Endothelial cell of umbilical vein (primary cell): ENCODE results near the gene ZMYM3. TPM values are rescaled to one million over a fixed set of nuclear protein-coding genes. Genes with fewer than 3 reads are reported as not detected.

Experiments used
- BruUV-seq: library from RNA; stranded (reverse); fragments of 400-500 nt; replicated peaks from 2 replicates; lab custom pipeline; 2021; lab: Mats Ljungman, UMichigan
- CTCF ChIA-PET: fragments of 300-600, 350-600 bp; sonication (Branson Sonifier 250); formaldehyde crosslinking; loops from one replicate; lab custom pipeline; 2021; ENCODE audit warnings: antibody characterized with exemption, inconsistent platforms; lab: Charles Lee
- POLR2A ChIA-PET: fragments of 300-600, 350-600 bp; sonication (Branson Sonifier 250); formaldehyde crosslinking; loops from one replicate; lab custom pipeline; 2021; ENCODE audit warnings: antibody characterized with exemption, inconsistent platforms; lab: Charles Lee
- DNase-seq: peaks from one replicate; pipeline ENCODE4 v3.0.0-alpha.2; 2011; ENCODE audit warnings: low read depth, low spot score
- FAIRE-seq: peaks from 2 replicates; lab custom pipeline; 2011; peaks lifted over from hg19 to GRCh38; lab: Jason Lieb, UNC
- H2AFZ ChIP-seq: 2 replicates; pipeline ENCODE4 v1.6.0; 2012; ENCODE audit warnings: low read depth, low read length, control low read depth, inconsistent platforms
- H3K27ac ChIP-seq: 2 replicates; pipeline ENCODE4 v1.5.1; 2011; ENCODE audit warnings: low read depth, mild to moderate bottlenecking, control low read depth, low read length, moderate library complexity; ENCODE audit not compliant: insufficient read depth
- H3K27me3 ChIP-seq, 2 experiments: 2 replicates each; pipeline versions ENCODE4 v1.6.0 to v1.6.1; 2011; ENCODE audit warnings: low read length in 2 of 2, mixed read lengths in 1 of 2; ENCODE audit not compliant: control insufficient read depth in 2 of 2, insufficient read depth in 2 of 2
- H3K36me3 ChIP-seq, 2 experiments: 2 replicates in 1 of 2; 3 replicates in 1 of 2; pipeline ENCODE4 v1.5.1; 2011; ENCODE audit warnings: low read length in 2 of 2, mild to moderate bottlenecking in 1 of 2, moderate library complexity in 1 of 2; ENCODE audit not compliant: control insufficient read depth in 2 of 2, insufficient read depth in 2 of 2; ENCODE audit errors: extremely low read depth in 1 of 2
- H3K4me1 ChIP-seq: 3 replicates; pipeline ENCODE4 v1.5.1; 2011; ENCODE audit warnings: mild to moderate bottlenecking, low read length; ENCODE audit not compliant: control insufficient read depth, insufficient read depth; ENCODE audit errors: extremely low read depth
- H3K4me2 ChIP-seq: 2 replicates; pipeline ENCODE4 v1.6.1; 2011; ENCODE audit warnings: low read length, control low read depth, mixed read lengths; ENCODE audit not compliant: insufficient read depth
- H3K4me3 ChIP-seq, 3 experiments: fragments of 200-600 bp in 1 of 3; sonication (generic), shearing (Covaris generic) in 1 of 3; replicated peaks in 1 of 3; 2 replicates each; pipeline ENCODE4 v1.5.1; 2011 to 2016; ENCODE audit warnings: control low read depth in 3 of 3, low read length in 3 of 3, mild to moderate bottlenecking in 2 of 3, inconsistent platforms in 1 of 3, low read depth in 1 of 3, moderate library complexity in 1 of 3; ENCODE audit not compliant: insufficient read depth in 1 of 3
- H3K79me2 ChIP-seq: 2 replicates; pipeline ENCODE4 v1.6.0; 2012; ENCODE audit warnings: low read length, inconsistent platforms; ENCODE audit not compliant: control insufficient read depth, insufficient read depth
- H3K9ac ChIP-seq: replicated peaks from 2 replicates; pipeline ENCODE3; 2011; ENCODE audit warnings: low read length, control low read depth; ENCODE audit not compliant: insufficient read depth; ENCODE audit errors: extremely low read depth
- H3K9me1 ChIP-seq: replicated peaks from 3 replicates; pipeline ENCODE4 v1.6.0; 2011; ENCODE audit warnings: mild to moderate bottlenecking, low read length; ENCODE audit not compliant: control insufficient read depth, insufficient read depth; ENCODE audit errors: extremely low read depth
- H3K9me3 ChIP-seq: replicated peaks from 2 replicates; pipeline ENCODE4 v1.5.1; 2012; ENCODE audit warnings: low read length, inconsistent platforms; ENCODE audit not compliant: control insufficient read depth, insufficient read depth
- H4K20me1 ChIP-seq: replicated peaks from 2 replicates; pipeline ENCODE3; 2011; ENCODE audit warnings: mild to moderate bottlenecking, low read length; ENCODE audit not compliant: control insufficient read depth, insufficient read depth; ENCODE audit errors: extremely low read depth
- EZH2 ChIP-seq: IDR thresholded peaks from 2 replicates; pipeline ENCODE4 v1.6.1; 2012; ENCODE audit warnings: borderline replicate concordance, low read depth, mild to moderate bottlenecking, moderate library complexity, low read length, inconsistent platforms; ENCODE audit not compliant: severe bottlenecking
- FOS ChIP-seq: IDR thresholded peaks from 2 replicates; pipeline ENCODE4 v1.6.1; 2011; ENCODE audit warnings: mild to moderate bottlenecking, low read length, moderate library complexity, borderline replicate concordance; ENCODE audit not compliant: insufficient read depth
- GATA2 ChIP-seq: IDR thresholded peaks from 2 replicates; pipeline ENCODE4 v1.7.0; 2011; ENCODE audit warnings: low read depth, mild to moderate bottlenecking, moderate library complexity, mixed read lengths, low read length; ENCODE audit not compliant: insufficient read length, insufficient read depth
- JUN ChIP-seq: IDR thresholded peaks from 2 replicates; pipeline ENCODE4 v1.6.1; 2011; ENCODE audit warnings: borderline replicate concordance, low read depth; ENCODE audit not compliant: insufficient read length, insufficient read depth
- MYC ChIP-seq: IDR thresholded peaks from one replicate; pipeline ENCODE4 v1.6.1; 2011; ENCODE audit warnings: mild to moderate bottlenecking, low read depth, low read length
- POLR2A ChIP-seq: IDR thresholded peaks from 2 replicates; pipeline ENCODE4 v1.6.1; 2012; ENCODE audit warnings: low read depth, mild to moderate bottlenecking, control low read depth, low read length
- POLR2AphosphoS5 ChIP-seq: IDR thresholded peaks from 2 replicates; pipeline ENCODE4 v1.6.1; 2012; ENCODE audit warnings: low read depth, mild to moderate bottlenecking, control low read depth, low read length, moderate library complexity; ENCODE audit not compliant: insufficient read depth
- dilution Hi-C: fragments of 300-500 bp; cut with MboI; formaldehyde crosslinking; loops from one replicate; pipeline ENCODE4 v1.15.0; 2019; ENCODE audit warnings: low sequenced_read_pairs; ENCODE audit not compliant: extremely low pct_ligation_motif_present
- intact Hi-C: fragments of 100-400 bp; cut with micrococcal nuclease; formaldehyde crosslinking; loops from one replicate; pipeline ENCODE4 v1.10.0; 2022
- polyA plus RNA-seq, 4 experiments: library from polyadenylated mRNA; depleted of rRNA in 3 of 4; stranded (reverse) in 3 of 4; unstranded in 1 of 4; fragments of >200 nt; gene quantifications; 2 replicates each; pipeline versions ENCODE4 v1.2.1 to v1.2.3, GENCODE V29; 2011 to 2012; ENCODE audit warnings: missing spikeins in 1 of 4
- total RNA-seq: library from RNA; stranded (reverse); gene quantifications from 2 replicates; pipeline ENCODE4 v1.2.3, GENCODE V29; 2021
- TF ChIP-seq, protein P1 (sequence below): IDR thresholded peaks from 2 replicates; pipeline ENCODE4 v1.6.1; 2011; ENCODE audit not compliant: insufficient read depth, insufficient read length
- TF ChIP-seq, protein P2 (sequence below), 2 donors: IDR thresholded peaks; 1 replicate in 1 of 2; 2 replicates in 1 of 2; pipeline ENCODE4 v1.5.1; 2011; ENCODE audit warnings: low read length in 2 of 2, mild to moderate bottlenecking in 2 of 2, moderate library complexity in 2 of 2, control low read depth in 1 of 2, inconsistent platforms in 1 of 2, low read depth in 1 of 2; ENCODE audit not compliant: insufficient read depth in 1 of 2; ENCODE audit errors: extremely low read depth in 1 of 2

Gene ZMYM3
- total and polyA plus RNA-seq, 2 donors (not counting 3 experiments of a cell fraction or from before 2014, with no cell fraction given), result 26.5 to 32.9 TPM

DNA sequence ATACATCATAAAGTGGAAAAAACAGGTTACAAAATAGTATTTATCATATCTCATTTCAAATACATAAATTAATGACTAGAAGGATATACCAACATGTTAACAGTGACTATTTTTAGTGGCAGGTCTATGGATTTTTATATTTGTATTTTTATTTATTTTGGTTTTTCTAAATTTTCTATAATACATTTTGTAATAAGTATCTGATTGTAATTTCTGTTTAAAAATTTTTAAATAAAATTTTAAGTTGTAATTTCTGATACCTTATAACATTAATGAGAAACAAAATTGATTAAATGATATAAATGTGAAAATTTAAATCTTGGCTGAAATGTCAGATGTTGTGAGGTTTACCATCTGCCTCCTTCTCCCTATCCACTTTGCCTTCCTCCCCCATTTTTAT is 32.0 kb upstream of the ZMYM3 start:
- Histone ChIP-seq H3K4me1 (peaks cover 13% of the 10 kb centered on the region), H3K9me1 (no peaks in the 10 kb centered on the region), H3K4me2 (peak overlapping the region; percentile 97), H3K9ac (peak overlapping the region; percentile 99), H3K27ac (no peak overlapping the region), H3K27me3 (no peaks in the 10 kb centered on the region), H3K79me2 (peaks cover 69% of the 10 kb centered on the region), H3K9me3 (no peaks in the 10 kb centered on the region), H4K20me1 (peaks cover 3% of the 10 kb centered on the region), H2AFZ (no peak overlapping the region), H3K36me3 (peaks cover 0 to 3% of the 10 kb centered on the region in 2 experiments), H3K4me3 (peak overlapping the region; percentile 62 to 96 (median 92))
- intact Hi-C loops, result no loop called here
- no TSS peak for BruUV-seq
- TF ChIP-seq JUN (no peak), POLR2A (no peak), EZH2 (no peak), MYC (no peak), POLR2AphosphoS5 (no peak), GATA2 (no peak), FOS (no peak)
- TF ChIP-seq, protein P1, sequence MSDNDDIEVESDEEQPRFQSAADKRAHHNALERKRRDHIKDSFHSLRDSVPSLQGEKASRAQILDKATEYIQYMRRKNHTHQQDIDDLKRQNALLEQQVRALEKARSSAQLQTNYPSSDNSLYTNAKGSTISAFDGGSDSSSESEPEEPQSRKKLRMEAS, result no peak
- TF ChIP-seq, protein P2, sequence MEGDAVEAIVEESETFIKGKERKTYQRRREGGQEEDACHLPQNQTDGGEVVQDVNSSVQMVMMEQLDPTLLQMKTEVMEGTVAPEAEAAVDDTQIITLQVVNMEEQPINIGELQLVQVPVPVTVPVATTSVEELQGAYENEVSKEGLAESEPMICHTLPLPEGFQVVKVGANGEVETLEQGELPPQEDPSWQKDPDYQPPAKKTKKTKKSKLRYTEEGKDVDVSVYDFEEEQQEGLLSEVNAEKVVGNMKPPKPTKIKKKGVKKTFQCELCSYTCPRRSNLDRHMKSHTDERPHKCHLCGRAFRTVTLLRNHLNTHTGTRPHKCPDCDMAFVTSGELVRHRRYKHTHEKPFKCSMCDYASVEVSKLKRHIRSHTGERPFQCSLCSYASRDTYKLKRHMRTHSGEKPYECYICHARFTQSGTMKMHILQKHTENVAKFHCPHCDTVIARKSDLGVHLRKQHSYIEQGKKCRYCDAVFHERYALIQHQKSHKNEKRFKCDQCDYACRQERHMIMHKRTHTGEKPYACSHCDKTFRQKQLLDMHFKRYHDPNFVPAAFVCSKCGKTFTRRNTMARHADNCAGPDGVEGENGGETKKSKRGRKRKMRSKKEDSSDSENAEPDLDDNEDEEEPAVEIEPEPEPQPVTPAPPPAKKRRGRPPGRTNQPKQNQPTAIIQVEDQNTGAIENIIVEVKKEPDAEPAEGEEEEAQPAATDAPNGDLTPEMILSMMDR (IDR thresholded peaks at IDR 0.05; ENCODE audit: extremely low read depth in 1 of 2, insufficient read depth in 1 of 2, low read depth in 1 of 2, low read length in 2 of 2), result no peak
- ChIA-PET CTCF (no interaction called here), POLR2A (no interaction called here)
- DNase-seq, result no peak
- no peak for FAIRE-seq
- dilution Hi-C loops, result no loop called here
